ENCODE data around the gene RIMOC1.

DNA sequence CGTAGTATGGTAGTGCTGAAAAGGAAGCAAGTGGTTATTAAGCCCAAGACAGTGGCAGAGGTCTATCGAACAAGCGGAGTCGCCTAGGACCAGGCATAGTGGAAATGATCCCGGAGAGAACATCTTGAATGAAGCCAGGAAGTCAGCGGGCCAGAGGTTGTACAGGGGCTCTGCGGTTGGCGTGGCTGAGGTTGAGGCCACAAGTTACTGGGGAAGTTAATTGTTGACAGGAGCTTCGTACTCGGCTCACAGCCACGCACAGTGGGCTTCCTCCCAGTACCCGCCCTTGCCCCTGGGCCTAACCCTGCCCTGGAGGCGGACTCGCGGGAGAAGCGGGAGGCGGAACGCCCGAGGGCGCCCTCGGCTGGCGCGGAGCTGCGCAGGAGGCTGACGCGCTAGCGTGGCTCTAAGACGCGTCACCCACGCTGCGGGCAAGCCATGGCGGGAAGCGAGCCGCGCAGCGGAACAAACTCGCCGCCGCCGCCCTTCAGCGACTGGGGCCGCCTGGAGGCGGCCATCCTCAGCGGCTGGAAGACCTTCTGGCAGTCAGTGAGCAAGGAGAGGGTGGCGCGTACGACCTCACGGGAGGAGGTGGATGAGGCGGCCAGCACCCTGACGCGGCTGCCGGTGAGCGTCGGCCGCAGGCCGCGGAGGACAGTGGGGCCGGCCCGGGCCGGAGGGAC lies 20.9 kb downstream of the RIMOC1 start, which contains the start of gene FBXO4:
- TF ChIP-seq, protein P1, sequence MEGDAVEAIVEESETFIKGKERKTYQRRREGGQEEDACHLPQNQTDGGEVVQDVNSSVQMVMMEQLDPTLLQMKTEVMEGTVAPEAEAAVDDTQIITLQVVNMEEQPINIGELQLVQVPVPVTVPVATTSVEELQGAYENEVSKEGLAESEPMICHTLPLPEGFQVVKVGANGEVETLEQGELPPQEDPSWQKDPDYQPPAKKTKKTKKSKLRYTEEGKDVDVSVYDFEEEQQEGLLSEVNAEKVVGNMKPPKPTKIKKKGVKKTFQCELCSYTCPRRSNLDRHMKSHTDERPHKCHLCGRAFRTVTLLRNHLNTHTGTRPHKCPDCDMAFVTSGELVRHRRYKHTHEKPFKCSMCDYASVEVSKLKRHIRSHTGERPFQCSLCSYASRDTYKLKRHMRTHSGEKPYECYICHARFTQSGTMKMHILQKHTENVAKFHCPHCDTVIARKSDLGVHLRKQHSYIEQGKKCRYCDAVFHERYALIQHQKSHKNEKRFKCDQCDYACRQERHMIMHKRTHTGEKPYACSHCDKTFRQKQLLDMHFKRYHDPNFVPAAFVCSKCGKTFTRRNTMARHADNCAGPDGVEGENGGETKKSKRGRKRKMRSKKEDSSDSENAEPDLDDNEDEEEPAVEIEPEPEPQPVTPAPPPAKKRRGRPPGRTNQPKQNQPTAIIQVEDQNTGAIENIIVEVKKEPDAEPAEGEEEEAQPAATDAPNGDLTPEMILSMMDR (IDR thresholded peaks at IDR 0.05) = peak; percentile 67
- TF ChIP-seq EZH2 (IDR thresholded peaks at IDR 0.05; ENCODE audit: borderline replicate concordance, insufficient read depth, low read depth, low read length, poor library complexity, severe bottlenecking) = no peak

Data from B cell (primary cell).